HG03469 (cell line): ENCODE data around the gene G2E3.

Experiments
- ATAC-seq: cut with Tn5 transposase; IDR thresholded peaks from one replicate; pipeline ENCODE4 v1.9.1; 2021; ENCODE audit warnings: mild to moderate bottlenecking, moderate library complexity, moderate number of reproducible peaks; ENCODE audit not compliant: unreplicated experiment

G2E3 gene

GRCh38 chr14:30648471-30648870, 89.5 kb downstream of the G2E3 start:
- ATAC-seq: no peak

DNA sequence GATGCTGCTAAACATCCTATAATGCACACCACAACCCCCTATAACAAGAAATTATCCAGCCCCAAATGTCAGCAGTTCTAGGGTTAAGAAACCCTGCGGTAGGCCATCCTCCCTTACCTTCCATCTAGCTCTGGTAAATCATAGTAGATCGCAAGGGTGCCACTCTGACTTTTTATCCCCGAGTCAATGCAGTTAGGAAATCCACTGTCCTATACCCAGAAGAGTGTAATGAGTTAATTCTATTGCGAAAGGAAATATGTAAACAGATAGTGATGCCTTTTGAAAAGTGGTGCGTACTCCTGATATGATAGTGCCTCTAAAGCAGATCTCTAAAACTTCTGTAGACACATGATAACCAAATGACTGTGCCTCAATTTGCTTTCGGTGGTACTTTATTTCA, 93.0 kb downstream of the G2E3 start:
- no peak for ATAC-seq

GRCh38 chr14:30655124-30655523, 96.2 kb downstream of the G2E3 start:
- no peak for ATAC-seq

GRCh38 chr14:30655658-30656057, 96.7 kb downstream of the G2E3 start:
- ATAC-seq: no peak

DNA sequence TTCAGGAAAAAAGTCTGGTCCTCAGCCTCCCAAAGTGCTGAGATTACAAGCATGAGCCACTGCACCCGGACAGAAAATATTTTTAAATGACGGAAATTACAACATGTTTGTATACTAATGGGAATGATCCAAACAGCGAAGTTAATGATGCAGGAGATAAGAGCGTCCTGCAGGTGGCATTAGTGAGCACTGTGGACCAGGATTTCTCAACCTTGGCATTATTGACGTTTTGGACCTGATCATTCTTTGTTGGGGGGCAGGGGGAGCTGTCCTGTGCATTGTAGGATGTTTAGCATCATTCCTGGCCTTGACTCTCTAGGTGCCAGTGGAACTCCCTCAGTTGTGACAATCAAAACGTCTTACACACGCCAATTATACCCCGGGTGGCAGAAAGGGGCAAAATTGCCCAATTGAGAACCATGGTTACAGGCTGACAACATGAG, 97.3 kb downstream of the G2E3 start:
- ATAC-seq: no peak

DNA sequence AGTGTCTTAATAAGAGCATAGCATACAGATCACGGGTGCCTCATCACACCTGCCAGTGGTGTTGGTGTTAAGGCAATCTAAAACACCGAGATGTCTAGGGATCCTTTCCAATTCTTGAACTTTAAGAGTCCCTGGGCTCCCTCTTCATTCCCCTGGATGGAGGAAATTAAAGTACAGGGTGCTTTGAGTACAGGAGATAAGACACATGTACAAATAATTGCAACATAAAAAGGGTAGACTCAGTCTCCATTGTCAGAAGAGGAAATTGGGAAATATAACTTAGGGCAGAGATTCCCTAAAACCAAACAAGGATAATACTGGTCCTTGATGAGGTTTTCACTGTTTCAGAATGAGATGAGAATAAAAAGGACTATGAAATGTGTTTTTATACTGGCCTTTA, 98.1 kb downstream of the G2E3 start:
- no peak for ATAC-seq

DNA sequence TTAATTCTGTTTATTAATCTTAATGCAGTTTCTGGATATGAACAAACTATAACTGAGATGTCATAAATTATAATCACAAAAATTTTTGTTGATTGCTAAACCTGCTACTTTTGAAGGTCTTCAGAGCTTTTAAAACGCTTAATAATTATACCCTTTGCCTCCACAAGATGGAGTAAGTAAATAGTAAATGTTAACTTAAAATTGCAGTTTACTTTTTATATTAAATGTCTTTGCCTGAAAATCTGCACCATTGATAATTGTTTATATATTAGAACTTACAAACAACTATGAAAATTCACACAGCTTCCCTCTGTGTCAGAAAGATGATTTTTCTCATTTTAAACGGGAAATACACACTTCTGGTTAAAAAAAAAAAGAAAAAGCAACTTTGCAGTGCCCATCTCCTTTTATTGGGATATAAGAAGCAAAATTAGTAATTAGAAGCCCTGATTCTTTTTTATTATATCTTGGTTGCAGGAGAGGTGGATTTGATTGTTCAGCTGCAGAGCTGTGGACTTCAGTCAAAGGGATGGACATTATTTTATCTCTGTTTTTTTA, 98.7 kb downstream of the G2E3 start:
- no peak for ATAC-seq

GRCh38 chr14:30658645-30659044, 99.7 kb downstream of the G2E3 start:
- no peak for ATAC-seq

GRCh38 chr14:30669594-30669993, 110.6 kb downstream of the G2E3 start:
- no peak for ATAC-seq
